OCI-LY3 (cell line): ENCODE measurements around the gene DPP3.

Experiments
- H2AFZ ChIP-seq: fragments of 200-600, 300-600 bp; shearing (Covaris generic); 2 replicates; pipeline ENCODE4 v1.6.0; 2014; ENCODE audit warnings: antibody characterized with exemption, low read depth, low read length
- H3K27ac ChIP-seq: fragments of 200-600, 300-600 bp; sonication (generic); 2 replicates; pipeline ENCODE4 v1.5.1; 2014; ENCODE audit warnings: mild to moderate bottlenecking, low read length, moderate library complexity, mixed read lengths
- H3K27me3 ChIP-seq: fragments of 200-600, 300-600 bp; sonication (generic); 2 replicates; pipeline ENCODE4 v1.6.1; 2014; ENCODE audit warnings: low read depth, low read length, mixed read lengths
- H3K36me3 ChIP-seq: fragments of 200-600, 300-600 bp; sonication (generic); replicated peaks from 2 replicates; pipeline ENCODE3; 2014; ENCODE audit warnings: low read depth, low read length, mixed read lengths
- H3K4me1 ChIP-seq: fragments of 300-600, 200-600 bp; sonication (generic); 2 replicates; pipeline ENCODE4 v1.6.1; 2014; ENCODE audit warnings: low read length, mixed read lengths
- H3K4me2 ChIP-seq: fragments of 200-600, 300-600 bp; sonication (generic); 2 replicates; pipeline ENCODE4 v1.6.1; 2014; ENCODE audit warnings: low read length, mixed read lengths
- H3K4me3 ChIP-seq: fragments of 300-600, 200-600 bp; sonication (generic); 2 replicates; pipeline ENCODE4 v1.5.1; 2014; ENCODE audit warnings: antibody characterized with exemption, mild to moderate bottlenecking, low read length, moderate library complexity
- H3K79me2 ChIP-seq: fragments of 300-600, 200-600 bp; shearing (Covaris generic); 2 replicates; pipeline ENCODE4 v1.6.1; 2014; ENCODE audit warnings: mild to moderate bottlenecking, low read length, mixed read lengths
- H3K9ac ChIP-seq: fragments of 300-600, 200-600 bp; shearing (Covaris generic); 2 replicates; pipeline ENCODE4 v1.6.0; 2014; ENCODE audit warnings: mild to moderate bottlenecking, low read length, moderate library complexity
- H3K9me3 ChIP-seq: fragments of 200-600, 300-600 bp; shearing (Covaris generic); 2 replicates; pipeline ENCODE4 v1.6.1; 2014; ENCODE audit warnings: low read length, mixed read lengths; ENCODE audit not compliant: insufficient read depth
- H4K20me1 ChIP-seq: fragments of 200-600, 300-600 bp; sonication (generic); 2 replicates; pipeline ENCODE4 v1.6.1; 2016; ENCODE audit warnings: low read length, mixed read lengths; ENCODE audit not compliant: insufficient read depth
- EZH2phosphoT487 ChIP-seq: fragments of 200-600 bp; shearing (Covaris generic); IDR thresholded peaks from 2 replicates; pipeline ENCODE4 v1.6.1; 2018; ENCODE audit warnings: antibody characterized with exemption, mixed run types, low read depth
- TF ChIP-seq, protein P1 (sequence below): fragments of 200-600, 300-600 bp; sonication (generic); IDR thresholded peaks from 2 replicates; pipeline ENCODE4 v1.5.1; 2014; ENCODE audit warnings: antibody characterized with exemption, low read length, low read depth

DPP3 gene

DNA sequence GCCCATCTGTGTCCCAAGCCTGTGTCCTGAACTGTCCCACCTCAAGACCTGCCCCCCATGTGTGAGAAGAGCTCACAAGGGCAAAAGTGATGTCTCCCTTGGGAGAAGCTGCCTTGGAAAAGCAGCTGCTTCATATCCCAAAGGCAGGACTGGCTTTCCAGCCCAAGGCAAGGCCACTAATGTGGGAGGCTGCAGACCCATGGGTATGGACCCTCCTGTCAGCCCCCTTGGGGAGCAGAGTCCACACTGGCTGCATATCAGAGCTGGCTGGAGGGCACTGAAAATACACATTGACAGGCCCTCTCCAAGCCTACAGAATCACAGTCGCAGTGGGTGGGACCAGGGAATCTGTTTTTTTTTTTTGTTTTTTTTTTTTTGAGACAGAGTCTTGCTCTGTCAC is 10.8 kb upstream of the DPP3 start:
- Histone ChIP-seq H3K4me2 (no peak overlapping the region), H3K27me3 (no peaks in the 10 kb centered on the region), H3K4me1 (peaks cover 21% of the 10 kb centered on the region), H3K9ac (no peak overlapping the region), H2AFZ (no peak overlapping the region), H3K9me3 (no peaks in the 10 kb centered on the region), H3K4me3 (no peak overlapping the region), H3K27ac (no peak overlapping the region), H3K79me2 (no peaks in the 10 kb centered on the region), H4K20me1 (no peaks in the 10 kb centered on the region), H3K36me3 (peaks cover 9% of the 10 kb centered on the region)
- TF ChIP-seq, protein P1, sequence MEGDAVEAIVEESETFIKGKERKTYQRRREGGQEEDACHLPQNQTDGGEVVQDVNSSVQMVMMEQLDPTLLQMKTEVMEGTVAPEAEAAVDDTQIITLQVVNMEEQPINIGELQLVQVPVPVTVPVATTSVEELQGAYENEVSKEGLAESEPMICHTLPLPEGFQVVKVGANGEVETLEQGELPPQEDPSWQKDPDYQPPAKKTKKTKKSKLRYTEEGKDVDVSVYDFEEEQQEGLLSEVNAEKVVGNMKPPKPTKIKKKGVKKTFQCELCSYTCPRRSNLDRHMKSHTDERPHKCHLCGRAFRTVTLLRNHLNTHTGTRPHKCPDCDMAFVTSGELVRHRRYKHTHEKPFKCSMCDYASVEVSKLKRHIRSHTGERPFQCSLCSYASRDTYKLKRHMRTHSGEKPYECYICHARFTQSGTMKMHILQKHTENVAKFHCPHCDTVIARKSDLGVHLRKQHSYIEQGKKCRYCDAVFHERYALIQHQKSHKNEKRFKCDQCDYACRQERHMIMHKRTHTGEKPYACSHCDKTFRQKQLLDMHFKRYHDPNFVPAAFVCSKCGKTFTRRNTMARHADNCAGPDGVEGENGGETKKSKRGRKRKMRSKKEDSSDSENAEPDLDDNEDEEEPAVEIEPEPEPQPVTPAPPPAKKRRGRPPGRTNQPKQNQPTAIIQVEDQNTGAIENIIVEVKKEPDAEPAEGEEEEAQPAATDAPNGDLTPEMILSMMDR, result no peak
- TF ChIP-seq EZH2phosphoT487, result no peak

DNA sequence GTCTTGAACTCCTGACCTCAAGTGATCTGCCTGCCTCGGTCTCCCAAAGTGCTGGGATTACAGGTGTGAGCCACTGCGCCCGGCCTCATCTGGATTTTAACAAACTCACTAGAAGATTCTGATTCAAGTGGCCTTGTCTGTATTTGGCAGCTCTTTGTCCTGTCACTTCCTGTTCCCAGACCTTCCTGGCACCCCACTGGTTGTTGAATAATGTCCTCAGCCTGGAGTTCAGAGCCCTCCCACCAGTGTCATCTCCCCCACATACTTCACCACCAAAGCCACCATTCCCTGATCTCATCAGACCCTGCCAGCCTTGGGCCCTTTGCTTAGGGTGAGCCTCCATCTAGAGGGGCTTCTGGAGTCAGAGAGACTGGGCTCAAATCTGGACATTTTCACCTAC is 10.2 kb upstream of the DPP3 start:
- H3K9ac ChIP-seq, result no peak overlapping the region
- peaks cover 9% of the 10 kb centered on the region for H3K36me3 ChIP-seq
- H4K20me1 ChIP-seq, result no peaks in the 10 kb centered on the region
- no peaks in the 10 kb centered on the region for H3K9me3 ChIP-seq
- no peak overlapping the region for H3K4me2 ChIP-seq
- TF ChIP-seq, protein P1, result no peak
- no peak for TF ChIP-seq EZH2phosphoT487
- H2AFZ ChIP-seq, result no peak overlapping the region
- peaks cover 18% of the 10 kb centered on the region for H3K4me1 ChIP-seq
- no peak overlapping the region for H3K27ac ChIP-seq
- H3K4me3 ChIP-seq, result no peak overlapping the region
- no peaks in the 10 kb centered on the region for H3K79me2 ChIP-seq
- H3K27me3 ChIP-seq, result no peaks in the 10 kb centered on the region

DNA sequence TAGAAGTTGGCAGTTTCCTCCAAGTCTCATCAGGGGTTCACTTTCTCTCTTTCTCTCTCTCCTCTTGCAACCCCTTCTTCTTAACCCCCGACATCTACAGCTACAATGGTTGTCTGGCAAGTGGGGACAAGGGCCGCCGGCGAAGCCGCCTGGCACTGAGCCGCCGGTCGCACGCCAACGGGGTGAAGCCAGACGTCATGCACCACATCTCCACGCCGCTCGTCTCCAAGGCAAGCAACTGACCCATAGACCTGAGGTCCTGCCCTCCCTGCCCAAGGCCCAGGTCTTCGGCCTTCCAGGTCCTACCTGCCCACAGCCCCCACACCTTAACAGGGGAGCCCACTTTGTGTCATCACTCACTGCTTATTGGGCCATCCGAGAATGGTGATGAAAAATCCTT is 9.1 kb upstream of the DPP3 start:
- Histone ChIP-seq H3K36me3 (peaks cover 9% of the 10 kb centered on the region), H3K9me3 (no peaks in the 10 kb centered on the region), H3K27me3 (no peaks in the 10 kb centered on the region), H3K9ac (no peak overlapping the region), H3K4me1 (peaks cover 7% of the 10 kb centered on the region; the same call in 1 of the 2 replicates), H3K27ac (no peak overlapping the region), H3K4me2 (no peak overlapping the region), H3K79me2 (no peaks in the 10 kb centered on the region), H2AFZ (no peak overlapping the region), H3K4me3 (no peak overlapping the region), H4K20me1 (no peaks in the 10 kb centered on the region)
- TF ChIP-seq, protein P1, result no peak
- TF ChIP-seq EZH2phosphoT487, result no peak

DNA sequence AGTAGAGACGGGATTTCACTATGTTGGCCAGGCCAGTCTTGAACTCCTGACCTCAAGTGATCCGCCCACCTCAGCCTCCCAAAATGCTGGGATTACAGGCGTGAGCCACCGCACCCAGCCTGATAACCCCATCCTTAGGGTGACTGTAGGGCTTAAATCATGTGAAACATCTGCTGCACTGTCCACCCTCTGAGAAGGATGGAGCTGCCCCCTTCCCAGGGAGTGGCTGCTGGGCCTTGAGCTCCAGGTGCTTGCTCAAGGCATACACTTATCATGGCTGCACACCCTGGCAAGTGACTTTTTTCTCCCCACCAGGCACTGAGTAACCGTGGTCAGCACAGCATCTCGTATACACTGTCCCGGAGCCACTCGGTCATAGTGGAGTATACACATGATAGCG is 8.2 kb upstream of the DPP3 start:
- Histone ChIP-seq H3K79me2 (no peaks in the 10 kb centered on the region), H3K4me1 (peaks cover 7% of the 10 kb centered on the region; the same call in 1 of the 2 replicates), H3K27ac (no peak overlapping the region), H3K36me3 (peaks cover 9% of the 10 kb centered on the region), H3K9me3 (no peaks in the 10 kb centered on the region), H3K4me2 (no peak overlapping the region), H3K9ac (no peak overlapping the region), H4K20me1 (no peaks in the 10 kb centered on the region), H2AFZ (no peak overlapping the region), H3K27me3 (no peaks in the 10 kb centered on the region), H3K4me3 (no peak overlapping the region)
- TF ChIP-seq, protein P1, result no peak
- TF ChIP-seq EZH2phosphoT487, result no peak
